ENCODE data around the gene ALDH18A1.
"Not testable (repeated sequence)": the region's sequence is repeated elsewhere in the genome, so short reads cannot be mapped to it uniquely, and the experiment has no call there.

ALDH18A1 gene

GRCh38 chr10:95656291-95657164, at the start of gene ALDH18A1:
ALDH18A1 (minus strand) TSS chr10:95656711; CDS start chr10:95653377, 3,334 bp downstream.
- peak; percentile 89 to 93 for DNase-seq (ENCODE audit: low read depth in 2 of 2)

- DNase-seq (ENCODE audit: low read depth in 2 of 2), result no peak
Observed at GRCh38 chr10:95698415-95698814, 41.9 kb upstream of the ALDH18A1 start.

- no peak for DNase-seq (ENCODE audit: low read depth in 2 of 2)
Observed at GRCh38 chr10:95697429-95697828, 40.9 kb upstream of the ALDH18A1 start.

- no peak for DNase-seq (ENCODE audit: low read depth in 2 of 2)
Observed at GRCh38 chr10:95694665-95695064, 38.2 kb upstream of the ALDH18A1 start.

- DNase-seq (ENCODE audit: low read depth in 2 of 2), result peak; percentile 85 to 95
Observed at GRCh38 chr10:95693668-95694534, 37.4 kb upstream of the ALDH18A1 start, which contains the start of gene TCTN3. TCTN3 (minus strand) TSS chr10:95693927; CDS start chr10:95693899, 28 bp downstream.

GRCh38 chr10:95693071-95693667, 36.7 kb upstream of the ALDH18A1 start:
- DNase-seq (ENCODE audit: low read depth in 2 of 2), result peak in 1 of 2 donors; percentile 1

- DNase-seq (ENCODE audit: low read depth in 2 of 2), result no peak
Observed at GRCh38 chr10:95691281-95691680, 34.8 kb upstream of the ALDH18A1 start.

- no peak for DNase-seq (ENCODE audit: low read depth in 2 of 2)
Observed at GRCh38 chr10:95688648-95689047, 32.1 kb upstream of the ALDH18A1 start.

- no peak for DNase-seq (ENCODE audit: low read depth in 2 of 2)
Observed at GRCh38 chr10:95683966-95684365, 27.5 kb upstream of the ALDH18A1 start.

- no peak for DNase-seq (ENCODE audit: low read depth in 2 of 2)
Observed at GRCh38 chr10:95675403-95676116, 19.0 kb upstream of the ALDH18A1 start.

- no peak for DNase-seq (ENCODE audit: low read depth in 2 of 2)
Observed at GRCh38 chr10:95674643-95675042, 18.1 kb upstream of the ALDH18A1 start.

GRCh38 chr10:95672641-95673040, 16.1 kb upstream of the ALDH18A1 start:
- not testable (repeated sequence) for DNase-seq (ENCODE audit: low read depth in 2 of 2)

GRCh38 chr10:95664543-95664942, 8.0 kb upstream of the ALDH18A1 start:
- no peak for DNase-seq (ENCODE audit: low read depth in 2 of 2)

- no peak for DNase-seq (ENCODE audit: low read depth in 2 of 2)
Observed at GRCh38 chr10:95663496-95663895, 7.0 kb upstream of the ALDH18A1 start.

GRCh38 chr10:95661818-95662217, 5.3 kb upstream of the ALDH18A1 start:
- DNase-seq (ENCODE audit: low read depth in 2 of 2), result no peak

GRCh38 chr10:95660283-95660682, 3.8 kb upstream of the ALDH18A1 start:
- DNase-seq (ENCODE audit: low read depth in 2 of 2), result no peak

- no peak for DNase-seq (ENCODE audit: low read depth in 2 of 2)
Observed at GRCh38 chr10:95657250-95657649, 739 bp upstream of the ALDH18A1 start.

- peak in 1 of 2 donors; percentile 8 for DNase-seq (ENCODE audit: low read depth in 2 of 2)
Observed at GRCh38 chr10:95655571-95656290, 780 bp downstream of the ALDH18A1 start.

GRCh38 chr10:95653895-95654294, 2.6 kb downstream of the ALDH18A1 start:
- no peak for DNase-seq (ENCODE audit: low read depth in 2 of 2)

GRCh38 chr10:95651346-95652060, 5.0 kb downstream of the ALDH18A1 start:
- no peak for DNase-seq (ENCODE audit: low read depth in 2 of 2)

All from stimulated activated CD4-positive, alpha-beta T cell treated with anti-CD3 and anti-CD28 coated beads, Interleukin-1b, Interleukin-23, amount 100 ng/mL, for 4 hours (primary cell).